ENCODE data around the gene YY1AP1. TPM values are rescaled to one million over a fixed set of nuclear protein-coding genes. Genes with fewer than 3 reads are reported as not detected.
"Not testable (repeated sequence)": the region's sequence is repeated elsewhere in the genome, so short reads cannot be mapped to it uniquely, and the experiment has no call there.

Gene YY1AP1
- polyA plus RNA-seq, 1 experiment = 70.0 TPM

GRCh38 chr1:155709391-155709790 is 20.8 kb upstream of the YY1AP1 start:
- no peak for DNase-seq (ENCODE audit: low read depth, low spot score)

DNA sequence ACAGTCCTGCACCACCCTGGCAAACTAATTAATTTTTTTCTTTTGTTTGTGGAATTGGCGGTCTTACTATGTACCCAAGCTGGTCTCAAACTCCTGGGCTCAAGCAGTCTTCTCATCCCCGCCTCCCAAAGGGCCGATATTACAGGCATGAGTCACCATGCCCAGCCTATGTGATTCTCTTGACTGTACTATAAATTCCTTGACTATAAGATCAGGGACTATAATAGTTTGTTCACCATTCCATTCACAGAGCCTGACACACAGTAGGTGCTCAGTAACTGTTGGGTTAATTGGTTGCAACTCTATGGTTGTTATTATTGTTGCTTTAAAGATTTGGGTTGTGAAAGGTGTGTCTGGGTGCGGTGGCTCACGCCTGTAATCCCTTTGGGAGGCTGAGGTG is 17.6 kb upstream of the YY1AP1 start:
- ChIA-PET CTCF (no interaction called here), POLR2A (no interaction called here)
- no peak overlapping the region for H3K4me3 ChIP-seq (ENCODE audit: low read depth, low read length)
- no peak for DNase-seq (ENCODE audit: low read depth, low spot score)
- H3K27me3 ChIP-seq (ENCODE audit: control insufficient read depth, insufficient read depth, low read length) = no peaks in the 10 kb centered on the region
- TF ChIP-seq, protein P1, sequence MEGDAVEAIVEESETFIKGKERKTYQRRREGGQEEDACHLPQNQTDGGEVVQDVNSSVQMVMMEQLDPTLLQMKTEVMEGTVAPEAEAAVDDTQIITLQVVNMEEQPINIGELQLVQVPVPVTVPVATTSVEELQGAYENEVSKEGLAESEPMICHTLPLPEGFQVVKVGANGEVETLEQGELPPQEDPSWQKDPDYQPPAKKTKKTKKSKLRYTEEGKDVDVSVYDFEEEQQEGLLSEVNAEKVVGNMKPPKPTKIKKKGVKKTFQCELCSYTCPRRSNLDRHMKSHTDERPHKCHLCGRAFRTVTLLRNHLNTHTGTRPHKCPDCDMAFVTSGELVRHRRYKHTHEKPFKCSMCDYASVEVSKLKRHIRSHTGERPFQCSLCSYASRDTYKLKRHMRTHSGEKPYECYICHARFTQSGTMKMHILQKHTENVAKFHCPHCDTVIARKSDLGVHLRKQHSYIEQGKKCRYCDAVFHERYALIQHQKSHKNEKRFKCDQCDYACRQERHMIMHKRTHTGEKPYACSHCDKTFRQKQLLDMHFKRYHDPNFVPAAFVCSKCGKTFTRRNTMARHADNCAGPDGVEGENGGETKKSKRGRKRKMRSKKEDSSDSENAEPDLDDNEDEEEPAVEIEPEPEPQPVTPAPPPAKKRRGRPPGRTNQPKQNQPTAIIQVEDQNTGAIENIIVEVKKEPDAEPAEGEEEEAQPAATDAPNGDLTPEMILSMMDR (IDR thresholded peaks at IDR 0.05; ENCODE audit: low read depth, low read length) = no peak
- H3K9me3 ChIP-seq (ENCODE audit: control insufficient read depth, insufficient read depth, low read length) = peaks cover 8% of the 10 kb centered on the region
- H3K27ac ChIP-seq (ENCODE audit: low read depth, low read length) = peak overlapping the region; percentile 11

More at GRCh38 chr1:155709391-155709790, 20.8 kb upstream of the YY1AP1 start:
- Histone ChIP-seq H3K27me3 (ENCODE audit: control insufficient read depth, insufficient read depth, low read length) (no peaks in the 10 kb centered on the region), H3K9me3 (ENCODE audit: control insufficient read depth, insufficient read depth, low read length) (peaks cover 8% of the 10 kb centered on the region), H3K4me3 (ENCODE audit: low read depth, low read length) (no peak overlapping the region), H3K27ac (ENCODE audit: low read depth, low read length) (no peak overlapping the region)
- ChIA-PET CTCF (interaction anchor here (0.9 kb wide), 1 partner anchor 61 kb away, joined by 4 read pairs; no protein-coding TSS in a partner anchor), POLR2A (no interaction called here)
- TF ChIP-seq, protein P1 (IDR thresholded peaks at IDR 0.05; ENCODE audit: low read depth, low read length) = no peak

DNA sequence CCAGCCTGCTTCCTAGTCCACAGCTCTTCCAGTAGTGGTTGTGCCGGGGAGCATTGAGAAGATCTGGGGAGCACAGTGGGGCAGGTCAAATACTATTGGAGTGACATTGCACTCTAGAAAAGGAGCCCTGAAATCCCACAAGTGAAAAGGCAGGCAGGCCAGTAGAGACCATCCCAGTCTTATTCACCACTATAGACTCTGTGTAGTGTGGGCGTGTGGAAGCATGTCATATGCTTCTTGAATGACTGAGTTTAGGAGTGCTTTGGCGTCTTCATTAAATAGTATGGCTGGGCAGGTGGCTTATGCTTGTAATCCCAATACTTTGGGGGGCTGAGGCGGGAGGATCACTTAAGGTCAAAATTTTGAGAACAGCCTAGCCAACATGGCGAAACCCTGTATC is 15.8 kb upstream of the YY1AP1 start:
- H3K27me3 ChIP-seq (ENCODE audit: control insufficient read depth, insufficient read depth, low read length); DNase-seq (ENCODE audit: low read depth, low spot score); H3K4me3 ChIP-seq (ENCODE audit: low read depth, low read length); POLR2A ChIA-PET; H3K27ac ChIP-seq (ENCODE audit: low read depth, low read length); CTCF ChIA-PET; H3K9me3 ChIP-seq (ENCODE audit: control insufficient read depth, insufficient read depth, low read length): not testable (repeated sequence)

DNA sequence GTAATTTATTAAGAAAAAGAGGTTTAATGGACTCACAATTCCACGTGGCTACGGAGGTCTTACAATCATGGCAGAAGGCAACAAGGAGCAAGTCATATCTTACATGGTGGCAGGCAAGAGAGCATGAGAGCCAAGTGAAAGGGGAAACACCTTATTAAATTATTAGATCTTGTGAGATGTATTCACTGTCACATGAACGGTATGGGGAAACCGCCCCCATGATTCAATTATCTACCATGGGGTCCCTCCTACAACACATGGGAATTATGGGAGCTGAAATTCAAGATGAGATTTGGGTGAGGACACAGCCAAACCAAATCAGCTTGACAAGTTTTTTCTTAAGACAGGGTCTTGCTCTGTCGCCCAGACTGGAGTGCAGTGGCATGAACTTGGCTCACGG is 14.6 kb upstream of the YY1AP1 start:
- Histone ChIP-seq H3K27ac (ENCODE audit: low read depth, low read length) (no peak overlapping the region), H3K4me3 (ENCODE audit: low read depth, low read length) (no peak overlapping the region), H3K9me3 (ENCODE audit: control insufficient read depth, insufficient read depth, low read length) (no peaks in the 10 kb centered on the region), H3K27me3 (ENCODE audit: control insufficient read depth, insufficient read depth, low read length) (no peaks in the 10 kb centered on the region)
- TF ChIP-seq, protein P1 (IDR thresholded peaks at IDR 0.05; ENCODE audit: low read depth, low read length) = no peak
- no peak for DNase-seq (ENCODE audit: low read depth, low spot score)
- ChIA-PET CTCF (no interaction called here), POLR2A (no interaction called here)

- H3K9me3 ChIP-seq (ENCODE audit: control insufficient read depth, insufficient read depth, low read length); POLR2A ChIA-PET; DNase-seq (ENCODE audit: low read depth, low spot score); CTCF ChIA-PET; H3K4me3 ChIP-seq (ENCODE audit: low read depth, low read length); H3K27me3 ChIP-seq (ENCODE audit: control insufficient read depth, insufficient read depth, low read length); H3K27ac ChIP-seq (ENCODE audit: low read depth, low read length): not testable (repeated sequence)
Measured at GRCh38 chr1:155701675-155702074, 13.1 kb upstream of the YY1AP1 start.

DNA sequence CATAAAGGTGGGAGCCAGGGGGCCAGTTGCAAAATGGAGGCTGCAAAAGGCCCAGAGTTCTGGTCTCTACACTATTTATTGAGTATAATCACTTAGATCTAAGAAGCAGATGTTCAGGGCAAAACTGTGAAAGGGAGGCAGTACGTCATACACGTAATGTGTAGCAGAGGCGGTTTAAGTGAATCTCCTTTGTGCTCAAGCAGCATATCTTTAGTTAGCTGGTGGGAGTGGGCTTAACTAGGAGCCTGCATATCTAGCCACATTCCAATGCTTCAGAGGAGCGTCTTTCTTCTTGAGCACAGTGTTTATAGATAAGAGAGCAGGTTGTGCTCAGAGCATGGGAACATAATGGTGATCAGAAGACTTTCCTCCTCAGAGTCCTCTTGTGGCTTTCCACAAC is 10.5 kb upstream of the YY1AP1 start:
- H3K27ac ChIP-seq (ENCODE audit: low read depth, low read length) = peak overlapping the region; percentile 31
- CTCF ChIA-PET; H3K4me3 ChIP-seq (ENCODE audit: low read depth, low read length); DNase-seq (ENCODE audit: low read depth, low spot score); POLR2A ChIA-PET; H3K27me3 ChIP-seq (ENCODE audit: control insufficient read depth, insufficient read depth, low read length); H3K9me3 ChIP-seq (ENCODE audit: control insufficient read depth, insufficient read depth, low read length): not testable (repeated sequence)

Measured in AG04450 (cell line).